ENCODE measurements around the gene UCHL5.

DNA sequence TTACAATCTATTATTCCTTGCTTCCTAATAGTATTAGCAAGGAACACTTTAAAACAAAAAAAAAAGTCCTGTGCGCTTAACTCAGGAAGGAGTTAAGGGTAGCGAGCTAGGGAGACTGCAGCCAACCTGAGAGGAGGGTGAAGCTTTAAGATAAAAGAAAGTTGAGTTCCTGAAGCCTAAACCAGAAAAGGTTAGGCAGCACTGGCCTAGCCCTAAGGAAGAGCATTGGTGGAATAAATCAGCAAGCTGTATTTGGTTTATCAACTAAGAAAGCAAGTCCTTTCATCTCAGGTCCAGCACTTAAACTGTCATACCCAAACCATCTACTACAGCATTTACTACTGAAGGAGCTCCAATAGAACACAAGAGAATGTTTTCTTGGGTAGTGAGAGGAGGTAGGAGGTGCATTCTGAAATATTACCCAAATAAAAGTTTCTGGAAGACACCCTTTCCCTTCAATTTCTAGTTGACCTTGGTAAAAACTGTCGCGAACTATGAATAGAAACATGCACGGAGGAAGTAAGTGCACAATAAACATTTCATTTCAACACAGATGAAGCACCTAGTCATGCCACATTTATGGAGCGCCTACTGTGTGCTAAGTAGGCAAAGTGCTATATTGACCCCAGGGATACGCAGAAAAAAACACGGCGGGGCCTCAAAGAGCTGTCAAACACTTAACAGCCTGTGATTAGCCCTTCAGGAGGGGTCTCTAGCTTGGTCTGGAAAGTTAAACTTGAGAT lies 44.8 kb upstream of the UCHL5 start:
- TF ChIP-seq, protein P1, sequence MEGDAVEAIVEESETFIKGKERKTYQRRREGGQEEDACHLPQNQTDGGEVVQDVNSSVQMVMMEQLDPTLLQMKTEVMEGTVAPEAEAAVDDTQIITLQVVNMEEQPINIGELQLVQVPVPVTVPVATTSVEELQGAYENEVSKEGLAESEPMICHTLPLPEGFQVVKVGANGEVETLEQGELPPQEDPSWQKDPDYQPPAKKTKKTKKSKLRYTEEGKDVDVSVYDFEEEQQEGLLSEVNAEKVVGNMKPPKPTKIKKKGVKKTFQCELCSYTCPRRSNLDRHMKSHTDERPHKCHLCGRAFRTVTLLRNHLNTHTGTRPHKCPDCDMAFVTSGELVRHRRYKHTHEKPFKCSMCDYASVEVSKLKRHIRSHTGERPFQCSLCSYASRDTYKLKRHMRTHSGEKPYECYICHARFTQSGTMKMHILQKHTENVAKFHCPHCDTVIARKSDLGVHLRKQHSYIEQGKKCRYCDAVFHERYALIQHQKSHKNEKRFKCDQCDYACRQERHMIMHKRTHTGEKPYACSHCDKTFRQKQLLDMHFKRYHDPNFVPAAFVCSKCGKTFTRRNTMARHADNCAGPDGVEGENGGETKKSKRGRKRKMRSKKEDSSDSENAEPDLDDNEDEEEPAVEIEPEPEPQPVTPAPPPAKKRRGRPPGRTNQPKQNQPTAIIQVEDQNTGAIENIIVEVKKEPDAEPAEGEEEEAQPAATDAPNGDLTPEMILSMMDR (IDR thresholded peaks at IDR 0.05): no peak
- TF ChIP-seq EP300 (IDR thresholded peaks at IDR 0.05): no peak
- TF ChIP-seq POLR2AphosphoS5 (IDR thresholded peaks at IDR 0.05): no peak
- TF ChIP-seq POLR2A (IDR thresholded peaks at IDR 0.05): no peak
